HG03460 (cell line): ENCODE results near the gene SCN4A.
"Not testable (repeated sequence)": the region's sequence is repeated elsewhere in the genome, so short reads cannot be mapped to it uniquely, and the experiment has no call there.

Experiments used
- ATAC-seq: cut with Tn5 transposase; IDR thresholded peaks from one replicate; pipeline ENCODE4 v1.9.1; 2021; ENCODE audit not compliant: unreplicated experiment

Gene SCN4A

DNA sequence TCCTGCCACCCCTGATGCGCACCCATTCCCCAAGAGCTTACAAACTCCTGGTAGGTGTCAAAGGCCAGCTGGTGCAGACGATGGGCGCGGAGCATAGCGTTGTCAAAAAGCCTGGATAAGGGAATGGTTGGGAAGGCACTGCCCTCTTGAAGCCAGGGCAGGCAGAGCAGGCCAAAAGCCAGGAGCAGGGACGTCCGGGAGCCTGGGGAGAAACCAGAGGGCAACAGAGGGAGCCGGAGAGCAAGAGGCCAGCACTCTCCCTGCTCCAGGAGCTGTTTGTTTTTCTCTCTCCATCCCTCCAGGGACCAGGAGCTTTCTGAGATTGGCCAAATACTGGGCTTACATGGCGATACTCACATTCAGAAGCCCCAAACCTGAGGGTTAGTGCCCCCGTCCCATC is 54.4 kb downstream of the SCN4A start:
- ATAC-seq = no peak

- ATAC-seq = no peak
Observed at GRCh38 chr17:63917646-63918045, 55.1 kb downstream of the SCN4A start.

- ATAC-seq = not testable (repeated sequence)
Observed at GRCh38 chr17:63917206-63917605, 55.5 kb downstream of the SCN4A start.

- ATAC-seq = no peak
Observed at GRCh38 chr17:63916566-63917185, 56.0 kb downstream of the SCN4A start.

GRCh38 chr17:63915753-63916152 is 57.0 kb downstream of the SCN4A start:
- not testable (repeated sequence) for ATAC-seq

DNA sequence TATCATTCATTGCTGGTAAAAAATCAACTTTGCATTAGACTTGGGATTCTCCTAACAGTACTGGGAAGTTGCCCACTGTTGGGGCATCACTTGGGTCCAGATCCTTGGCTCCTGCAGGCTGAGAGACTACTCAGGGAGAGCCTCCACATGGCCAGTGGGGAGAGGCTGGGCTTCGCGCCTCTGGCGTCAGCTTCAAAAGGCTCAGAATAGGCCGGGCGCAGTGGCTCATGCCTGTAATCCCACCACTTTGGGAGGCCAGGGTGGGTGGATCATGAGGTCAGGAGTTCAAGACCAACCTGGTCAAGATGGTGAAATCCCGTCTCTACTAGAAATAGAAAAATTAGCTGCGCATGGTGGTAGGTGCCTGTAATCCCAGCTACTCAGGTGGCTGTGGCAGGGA is 58.2 kb downstream of the SCN4A start:
- no peak for ATAC-seq

DNA sequence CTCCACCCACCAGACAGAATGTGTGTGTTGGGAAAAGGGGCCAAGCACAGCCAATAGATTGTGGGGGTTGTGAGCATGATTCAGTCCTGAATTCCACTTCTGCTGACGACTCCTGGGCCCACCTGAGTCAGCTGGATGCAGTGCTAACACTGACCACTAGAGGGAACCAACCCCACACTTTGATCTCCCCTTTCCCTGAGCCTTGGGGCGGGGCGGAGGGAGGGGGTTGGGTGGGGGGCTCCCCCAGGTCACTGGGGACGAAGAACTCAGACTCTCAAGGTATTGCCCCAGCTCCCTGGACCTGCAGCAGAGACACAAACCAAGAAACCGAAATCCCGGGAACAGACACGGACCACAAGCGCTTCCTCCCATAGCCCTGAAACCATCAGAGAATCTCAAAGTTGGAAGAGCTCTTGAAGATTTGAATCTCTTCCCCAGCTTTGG is 61.0 kb downstream of the SCN4A start:
- ATAC-seq = no peak

GRCh38 chr17:63911041-63911635 is 61.6 kb downstream of the SCN4A start, which contains the start of gene CSHL1:
CSHL1 (minus strand) TSS chr17:63911258; CDS start chr17:63911196, 62 bp downstream.
- ATAC-seq = no peak

DNA sequence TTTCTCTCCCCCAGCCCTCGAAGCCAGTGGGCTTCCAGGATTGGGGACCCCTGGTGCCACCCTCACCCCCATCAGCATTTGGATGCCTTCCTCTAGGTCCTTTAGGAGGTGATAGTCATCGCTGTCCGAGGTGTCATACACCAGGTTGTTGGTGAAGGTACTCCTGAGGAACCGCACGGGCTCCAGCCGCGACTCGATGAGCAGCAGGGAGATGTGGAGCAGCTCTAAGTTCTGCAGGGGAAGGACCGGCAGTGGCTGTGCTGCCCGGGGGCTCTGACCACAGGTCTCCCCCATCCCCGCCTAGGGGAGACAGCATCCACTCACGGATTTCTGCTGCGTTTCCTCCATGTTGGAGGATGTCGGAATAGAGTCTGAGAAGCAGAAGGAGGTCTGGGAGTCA is 62.6 kb downstream of the SCN4A start:
- ATAC-seq = no peak

- not testable (repeated sequence) for ATAC-seq
Observed at GRCh38 chr17:63909586-63909985, 63.1 kb downstream of the SCN4A start.

DNA sequence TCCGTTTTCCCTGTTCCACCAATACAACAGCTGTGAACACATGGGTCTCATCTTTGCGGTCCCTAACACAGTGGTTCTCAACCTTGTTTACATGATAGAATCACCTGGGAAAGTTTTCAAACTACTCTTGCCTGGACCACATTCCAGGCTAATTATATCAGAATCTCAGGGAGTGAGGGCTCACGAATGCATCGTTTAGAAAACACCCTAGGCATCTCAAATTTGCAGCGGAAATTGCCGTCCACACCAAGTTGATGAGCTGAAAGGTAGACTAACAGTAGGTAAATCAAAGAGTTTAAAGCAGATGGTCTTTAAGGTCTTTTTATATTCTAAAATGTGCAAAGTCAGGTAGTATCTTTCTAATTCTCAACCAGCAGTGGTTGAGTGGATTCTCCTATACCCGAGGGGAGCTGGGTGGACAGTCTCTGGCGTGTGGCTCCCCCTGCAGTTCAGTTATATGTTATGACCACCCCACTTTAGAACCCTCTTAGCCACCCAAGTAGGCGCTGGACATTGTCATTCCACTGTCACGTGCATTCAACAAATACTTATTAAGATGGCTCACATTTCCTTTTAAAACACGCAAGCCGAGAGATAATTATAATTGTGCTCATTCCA is 65.4 kb downstream of the SCN4A start:
- not testable (repeated sequence) for ATAC-seq

- ATAC-seq = not testable (repeated sequence)
Observed at GRCh38 chr17:63904796-63905195, 67.9 kb downstream of the SCN4A start.

- not testable (repeated sequence) for ATAC-seq
Observed at GRCh38 chr17:63903787-63904201, 68.9 kb downstream of the SCN4A start.

- not testable (repeated sequence) for ATAC-seq
Observed at GRCh38 chr17:63901971-63902370, 70.7 kb downstream of the SCN4A start.

GRCh38 chr17:63898899-63899798 is 73.6 kb downstream of the SCN4A start:
- not testable (repeated sequence) for ATAC-seq

DNA sequence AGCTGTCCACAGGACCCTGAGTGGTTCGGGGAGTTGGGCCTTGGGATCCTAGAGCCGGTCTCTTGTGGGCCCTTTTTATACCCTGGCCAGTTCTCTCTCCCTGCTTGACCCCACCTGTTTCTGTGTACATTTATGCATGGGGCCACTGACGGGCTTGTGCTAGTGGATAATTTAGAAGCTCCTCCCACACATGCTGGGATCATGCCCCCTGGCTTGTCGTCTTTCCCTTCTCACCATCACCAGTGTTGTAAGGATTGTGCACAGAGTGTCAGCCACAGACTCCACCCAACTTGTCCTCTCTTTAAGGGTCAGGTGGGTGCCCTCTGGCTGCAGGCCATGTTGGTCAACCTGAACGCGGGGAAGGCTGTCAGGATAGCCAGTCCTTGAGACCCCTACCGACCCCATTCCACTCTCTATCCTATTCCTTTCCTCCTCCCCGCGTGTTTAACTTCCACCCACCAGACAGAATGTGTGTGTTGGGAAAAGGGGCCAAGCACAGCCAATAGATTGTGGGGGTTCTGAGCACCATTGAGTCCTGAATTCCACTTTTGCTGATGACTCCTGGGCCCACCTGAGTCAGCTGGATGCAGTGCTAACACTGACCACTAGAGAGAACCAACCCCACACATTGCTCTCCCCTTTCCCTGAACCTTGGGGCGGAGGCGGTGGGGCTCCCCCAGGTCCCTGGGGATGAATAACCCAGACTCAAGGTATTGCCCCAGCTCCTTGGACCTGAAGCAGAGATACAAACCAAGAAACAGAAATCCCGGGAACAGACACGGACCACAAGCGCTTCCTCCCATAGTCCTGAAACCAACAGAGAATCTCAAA is 76.0 kb downstream of the SCN4A start, which contains the start of gene CSH1:
Gene CSH1, minus strand, starts transcription at position 51 of the 831 bp plus-strand sequence. CDS start 63 bp downstream, outside the sequence.
- not testable (repeated sequence) for ATAC-seq

DNA sequence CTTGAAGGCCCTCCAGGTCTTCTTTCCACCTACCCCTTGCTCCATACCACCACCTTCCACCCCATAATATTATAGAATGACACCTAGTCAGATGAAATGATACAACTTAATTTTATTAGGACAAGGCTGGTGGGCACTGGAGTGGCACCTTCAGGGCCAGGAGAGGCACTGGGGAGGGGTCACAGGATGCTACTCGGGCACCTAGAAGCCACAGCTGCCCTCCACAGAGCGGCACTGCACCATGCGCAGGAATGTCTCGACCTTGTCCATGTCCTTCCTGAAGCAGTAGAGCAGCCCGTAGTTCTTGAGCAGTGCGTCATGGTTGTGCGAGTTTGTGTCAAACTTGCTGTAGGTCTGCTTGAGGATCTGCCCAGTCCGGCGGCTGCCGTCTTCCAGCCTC is 77.9 kb downstream of the SCN4A start:
- ATAC-seq = not testable (repeated sequence)

DNA sequence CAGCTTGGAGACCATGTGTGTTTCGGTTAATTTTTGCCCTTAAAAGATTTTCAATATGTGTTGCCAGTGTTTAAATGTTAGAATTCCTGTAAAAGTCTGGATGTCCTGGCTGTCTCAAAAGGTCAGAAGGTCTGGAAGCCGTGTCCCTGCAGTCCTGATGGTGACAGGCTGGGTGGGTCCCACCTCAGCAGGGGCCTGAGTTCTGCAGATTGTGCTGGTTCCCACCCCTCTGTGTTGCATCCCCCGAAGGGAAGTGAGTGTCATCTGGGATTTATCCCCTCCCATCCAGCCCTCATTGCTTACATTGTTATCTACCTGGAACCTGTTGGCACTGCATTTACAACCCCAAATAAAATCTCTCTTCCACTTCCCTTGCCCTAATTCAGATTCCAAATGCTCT is 78.7 kb downstream of the SCN4A start:
- ATAC-seq = not testable (repeated sequence)

- not testable (repeated sequence) for ATAC-seq
Observed at GRCh38 chr17:63892316-63893037, 80.2 kb downstream of the SCN4A start.
